Measurements from ENCODE around the gene CFAP299.
A peak's percentile ranks its signal among the peaks of the same experiment; 100 is the strongest.

The CFAP299 gene

DNA sequence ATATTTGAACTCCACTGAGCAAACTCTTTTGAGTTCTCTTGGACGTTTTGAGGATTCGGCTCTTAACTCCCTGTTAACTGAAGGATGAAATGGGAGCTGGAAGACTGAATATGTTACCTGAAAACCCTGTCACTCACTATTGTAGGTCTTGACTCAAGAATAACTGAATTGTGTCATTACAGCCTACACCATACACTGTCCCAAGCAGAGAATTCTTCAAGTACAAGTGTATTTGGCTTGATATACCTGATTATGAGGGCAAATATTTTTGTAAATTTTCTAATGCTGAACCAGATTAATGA is 276.1 kb downstream of the CFAP299 start:
- H3K27ac ChIP-seq (ENCODE audit: low read depth, low read length) = peak overlapping the region; percentile 99
- peaks cover 65% of the 10 kb centered on the region for H3K4me1 ChIP-seq (ENCODE audit: control insufficient read depth, low read length)
- H3K36me3 ChIP-seq (ENCODE audit: control insufficient read depth, low read length) = peaks cover 65% of the 10 kb centered on the region
- peak overlapping the region; percentile 60 for H3K4me3 ChIP-seq (ENCODE audit: low read length)
- no peaks in the 10 kb centered on the region for H3K79me2 ChIP-seq (ENCODE audit: control insufficient read depth, low read length)
- H3K27me3 ChIP-seq (ENCODE audit: control insufficient read depth, low read length) = no peaks in the 10 kb centered on the region
- H3K9me2 ChIP-seq (replicated peaks; ENCODE audit: control insufficient read depth, low read length) = no peaks in the 10 kb centered on the region
- H3K4me2 ChIP-seq (ENCODE audit: low read length) = peak overlapping the region; percentile 78
- H3K9me3 ChIP-seq (ENCODE audit: control insufficient read depth, insufficient read depth, low read length) = peaks cover 16% of the 10 kb centered on the region
- H4K20me1 ChIP-seq (ENCODE audit: control insufficient read depth, insufficient read depth, low read depth, low read length) = no peaks in the 10 kb centered on the region
- TF ChIP-seq, protein P1, sequence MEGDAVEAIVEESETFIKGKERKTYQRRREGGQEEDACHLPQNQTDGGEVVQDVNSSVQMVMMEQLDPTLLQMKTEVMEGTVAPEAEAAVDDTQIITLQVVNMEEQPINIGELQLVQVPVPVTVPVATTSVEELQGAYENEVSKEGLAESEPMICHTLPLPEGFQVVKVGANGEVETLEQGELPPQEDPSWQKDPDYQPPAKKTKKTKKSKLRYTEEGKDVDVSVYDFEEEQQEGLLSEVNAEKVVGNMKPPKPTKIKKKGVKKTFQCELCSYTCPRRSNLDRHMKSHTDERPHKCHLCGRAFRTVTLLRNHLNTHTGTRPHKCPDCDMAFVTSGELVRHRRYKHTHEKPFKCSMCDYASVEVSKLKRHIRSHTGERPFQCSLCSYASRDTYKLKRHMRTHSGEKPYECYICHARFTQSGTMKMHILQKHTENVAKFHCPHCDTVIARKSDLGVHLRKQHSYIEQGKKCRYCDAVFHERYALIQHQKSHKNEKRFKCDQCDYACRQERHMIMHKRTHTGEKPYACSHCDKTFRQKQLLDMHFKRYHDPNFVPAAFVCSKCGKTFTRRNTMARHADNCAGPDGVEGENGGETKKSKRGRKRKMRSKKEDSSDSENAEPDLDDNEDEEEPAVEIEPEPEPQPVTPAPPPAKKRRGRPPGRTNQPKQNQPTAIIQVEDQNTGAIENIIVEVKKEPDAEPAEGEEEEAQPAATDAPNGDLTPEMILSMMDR (IDR thresholded peaks at IDR 0.05; ENCODE audit: low read depth, low read length, poor library complexity, severe bottlenecking) = no peak
- no peak for TF ChIP-seq EZH2phosphoT487 (IDR thresholded peaks at IDR 0.05; ENCODE audit: borderline replicate concordance, low read length)
- peaks cover 44% of the 10 kb centered on the region for H3F3A ChIP-seq (ENCODE audit: control insufficient read depth, insufficient read depth)

DNA sequence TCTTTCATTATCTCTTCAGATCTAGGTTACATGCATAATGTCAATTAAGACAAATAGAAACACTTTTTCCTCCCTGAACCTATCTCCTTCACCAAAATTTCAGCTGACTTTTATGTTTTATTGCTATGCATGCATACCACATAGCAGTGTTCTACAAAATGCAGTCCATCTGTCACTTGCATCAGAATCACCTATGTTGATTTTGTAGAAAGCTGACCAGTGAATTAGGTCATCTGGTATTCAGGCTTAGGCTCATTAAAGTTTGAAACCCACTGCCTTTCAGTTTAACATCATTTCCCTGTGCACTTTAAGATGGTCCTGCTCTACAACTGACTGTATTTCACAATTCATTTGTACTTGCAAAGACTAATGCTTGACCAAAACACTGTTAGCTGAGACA is 277.9 kb downstream of the CFAP299 start:
- Histone ChIP-seq H3K4me1 (ENCODE audit: control insufficient read depth, low read length) (peaks cover 62% of the 10 kb centered on the region), H3K36me3 (ENCODE audit: control insufficient read depth, low read length) (peaks cover 75% of the 10 kb centered on the region), H3K27ac (ENCODE audit: low read depth, low read length) (peak overlapping the region; percentile 99), H3K9me2 (replicated peaks; ENCODE audit: control insufficient read depth, low read length) (no peaks in the 10 kb centered on the region), H3K79me2 (ENCODE audit: control insufficient read depth, low read length) (no peaks in the 10 kb centered on the region), H3K4me3 (ENCODE audit: low read length) (no peak overlapping the region; the same call in 1 of the 2 replicates), H3K27me3 (ENCODE audit: control insufficient read depth, low read length) (no peaks in the 10 kb centered on the region), H4K20me1 (ENCODE audit: control insufficient read depth, insufficient read depth, low read depth, low read length) (no peaks in the 10 kb centered on the region), H3F3A (ENCODE audit: control insufficient read depth, insufficient read depth) (peaks cover 44% of the 10 kb centered on the region), H3K9me3 (ENCODE audit: control insufficient read depth, insufficient read depth, low read length) (peaks cover 26% of the 10 kb centered on the region), H3K4me2 (ENCODE audit: low read length) (peak overlapping the region; percentile 7; the same call in 1 of the 2 replicates)
- TF ChIP-seq, protein P1 (IDR thresholded peaks at IDR 0.05; ENCODE audit: low read depth, low read length, poor library complexity, severe bottlenecking) = no peak
- TF ChIP-seq EZH2phosphoT487 (IDR thresholded peaks at IDR 0.05; ENCODE audit: borderline replicate concordance, low read length) = no peak

DNA sequence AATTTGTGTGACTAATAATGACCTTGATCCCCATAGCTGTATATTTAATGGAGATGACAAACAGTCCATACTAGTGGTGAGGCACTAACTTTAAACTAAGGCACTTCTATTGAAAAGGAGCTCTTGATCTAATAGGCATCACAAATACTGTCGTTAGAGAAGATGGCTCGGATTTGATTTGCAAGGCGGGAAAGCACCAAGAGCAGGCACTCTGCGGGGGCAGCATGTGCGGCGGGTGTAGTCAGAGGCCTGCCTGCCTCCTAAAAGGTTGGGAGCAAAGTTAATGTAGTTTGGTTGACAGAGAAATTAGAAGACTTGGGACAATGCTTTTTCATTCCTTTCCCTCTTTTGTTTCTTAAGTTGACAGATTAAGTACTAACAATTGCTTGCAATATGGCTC is 278.8 kb downstream of the CFAP299 start:
- H3K4me1 ChIP-seq (ENCODE audit: control insufficient read depth, low read length) = peaks cover 54% of the 10 kb centered on the region
- peak overlapping the region; percentile 99 for H3K27ac ChIP-seq (ENCODE audit: low read depth, low read length)
- TF ChIP-seq, protein P1 (IDR thresholded peaks at IDR 0.05; ENCODE audit: low read depth, low read length, poor library complexity, severe bottlenecking) = no peak
- no peak for TF ChIP-seq EZH2phosphoT487 (IDR thresholded peaks at IDR 0.05; ENCODE audit: borderline replicate concordance, low read length)
- peaks cover 67% of the 10 kb centered on the region for H3K36me3 ChIP-seq (ENCODE audit: control insufficient read depth, low read length)
- peaks cover 23% of the 10 kb centered on the region for H3K9me3 ChIP-seq (ENCODE audit: control insufficient read depth, insufficient read depth, low read length)
- H3K4me2 ChIP-seq (ENCODE audit: low read length) = no peak overlapping the region
- no peaks in the 10 kb centered on the region for H3K27me3 ChIP-seq (ENCODE audit: control insufficient read depth, low read length)
- H3K79me2 ChIP-seq (ENCODE audit: control insufficient read depth, low read length) = no peaks in the 10 kb centered on the region
- no peaks in the 10 kb centered on the region for H4K20me1 ChIP-seq (ENCODE audit: control insufficient read depth, insufficient read depth, low read depth, low read length)
- H3K9me2 ChIP-seq (replicated peaks; ENCODE audit: control insufficient read depth, low read length) = no peaks in the 10 kb centered on the region
- H3F3A ChIP-seq (ENCODE audit: control insufficient read depth, insufficient read depth) = peaks cover 39% of the 10 kb centered on the region
- no peak overlapping the region for H3K4me3 ChIP-seq (ENCODE audit: low read length)

Measured in DOHH2 (cell line).